Femur (tissue), 1 donor: ENCODE results near the gene SCAMP4.

Experiments
- DNase-seq: peaks from one replicate; pipeline ENCODE4 v3.0.0-alpha.2; 2017

The SCAMP4 gene

DNA sequence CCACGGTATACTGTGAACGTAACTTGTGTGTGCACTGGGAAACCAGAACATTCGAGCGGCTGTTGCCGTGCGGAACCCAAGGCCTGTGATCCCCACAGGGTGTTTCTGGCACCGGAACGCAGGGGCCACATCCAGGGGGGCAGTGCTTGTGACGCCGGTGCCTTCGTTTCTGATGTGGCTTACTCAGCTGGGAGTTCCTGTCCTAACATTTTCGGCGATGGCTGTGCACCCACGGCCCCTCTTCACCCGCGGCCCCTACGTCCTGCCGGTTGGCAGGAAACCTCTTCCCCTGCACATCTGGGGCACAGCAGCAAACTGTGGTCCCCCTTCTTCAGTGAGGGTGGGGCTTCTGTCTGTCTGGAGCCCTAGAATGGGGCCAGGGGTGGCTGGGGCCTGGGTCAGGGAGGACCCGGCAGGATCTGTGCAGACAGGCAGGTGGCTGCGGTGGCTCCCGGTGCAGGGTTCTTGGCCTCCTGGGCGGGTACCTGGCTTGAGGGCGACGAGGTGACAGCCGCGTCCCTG lies 61.9 kb downstream of the SCAMP4 start:
- DNase-seq = no peak

DNA sequence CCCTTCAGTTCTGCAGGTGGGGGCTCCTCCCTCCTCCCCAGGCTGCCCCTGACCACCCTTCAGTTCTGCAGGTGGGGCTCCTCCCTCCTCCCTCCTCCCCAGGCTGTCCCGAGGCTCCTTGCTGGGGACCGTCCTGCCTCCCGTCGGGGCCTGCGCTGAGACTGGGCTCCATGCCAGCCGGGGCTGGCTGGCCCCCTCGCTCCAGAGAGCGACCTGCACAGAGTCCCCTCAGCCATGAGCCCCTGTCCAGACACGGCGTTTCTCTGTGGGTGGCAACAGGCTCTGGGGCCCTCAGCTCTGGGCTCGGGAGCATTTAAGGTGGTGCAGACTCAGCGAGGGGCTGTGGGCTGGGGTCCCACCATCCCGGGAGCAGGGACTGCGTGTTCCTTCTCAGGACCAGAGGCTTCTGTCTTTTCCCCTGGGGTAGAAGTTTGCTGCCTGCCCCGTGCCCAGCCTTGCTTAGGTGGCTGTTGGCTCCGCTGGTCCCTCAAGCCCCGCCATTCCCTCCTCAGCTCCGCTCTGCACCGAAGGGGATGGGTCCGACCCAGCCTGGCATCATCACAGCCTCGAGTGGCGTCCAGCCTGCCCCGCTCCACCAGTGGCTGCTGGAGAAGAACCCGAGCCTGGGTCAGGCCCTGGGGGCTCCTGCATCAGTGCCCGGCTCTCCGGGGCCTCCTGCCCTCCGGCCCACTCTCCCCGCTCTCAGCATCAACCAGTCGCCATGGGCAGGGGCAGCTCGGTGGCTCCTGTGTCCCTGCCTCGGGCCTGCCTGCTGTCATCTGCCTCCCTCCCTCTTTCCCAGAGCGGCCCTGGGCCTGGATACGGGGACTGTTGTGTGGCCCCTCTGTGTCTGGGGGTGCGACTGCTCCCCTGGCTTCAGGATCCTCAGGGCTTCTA lies 63.3 kb downstream of the SCAMP4 start:
- DNase-seq = no peak

DNA sequence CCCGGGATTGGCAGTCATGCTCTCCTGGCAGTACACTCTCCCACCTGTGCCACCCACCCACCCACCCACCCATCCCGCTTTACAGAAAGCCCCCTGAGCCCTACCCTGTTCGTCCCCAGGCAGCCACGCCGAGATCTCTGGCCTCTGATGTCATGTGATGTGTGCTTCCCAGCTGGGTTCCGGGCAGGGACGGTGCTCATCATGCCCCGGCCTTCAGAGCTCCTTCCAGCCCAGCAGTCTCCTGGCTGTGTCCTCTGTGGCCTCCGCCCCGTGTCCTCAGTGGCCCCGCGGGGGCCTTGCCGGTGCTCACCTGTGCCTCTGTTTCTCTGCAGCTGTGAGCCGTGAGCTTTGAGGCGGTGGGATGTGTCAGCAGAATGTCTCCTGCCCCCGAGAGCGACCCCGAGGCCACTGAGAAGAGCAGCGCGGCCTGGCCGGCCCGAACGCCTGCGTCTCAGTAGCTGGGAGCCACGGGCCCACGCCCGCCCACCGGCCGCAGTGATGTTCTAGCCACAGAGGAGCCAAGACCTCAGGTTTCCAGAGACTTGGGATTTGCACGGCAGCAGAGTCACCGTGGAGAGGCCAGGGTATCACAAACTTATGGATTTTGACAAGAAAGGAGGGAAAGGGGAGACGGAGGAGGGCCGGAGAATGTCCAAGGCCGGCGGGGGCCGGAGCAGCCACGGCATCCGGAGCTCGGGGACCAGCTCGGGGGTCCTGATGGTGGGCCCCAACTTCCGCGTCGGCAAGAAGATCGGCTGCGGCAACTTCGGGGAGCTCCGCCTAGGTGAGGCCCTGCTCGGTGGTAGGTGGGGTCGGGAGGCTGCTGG lies 64.2 kb downstream of the SCAMP4 start:
- no peak for DNase-seq

DNA sequence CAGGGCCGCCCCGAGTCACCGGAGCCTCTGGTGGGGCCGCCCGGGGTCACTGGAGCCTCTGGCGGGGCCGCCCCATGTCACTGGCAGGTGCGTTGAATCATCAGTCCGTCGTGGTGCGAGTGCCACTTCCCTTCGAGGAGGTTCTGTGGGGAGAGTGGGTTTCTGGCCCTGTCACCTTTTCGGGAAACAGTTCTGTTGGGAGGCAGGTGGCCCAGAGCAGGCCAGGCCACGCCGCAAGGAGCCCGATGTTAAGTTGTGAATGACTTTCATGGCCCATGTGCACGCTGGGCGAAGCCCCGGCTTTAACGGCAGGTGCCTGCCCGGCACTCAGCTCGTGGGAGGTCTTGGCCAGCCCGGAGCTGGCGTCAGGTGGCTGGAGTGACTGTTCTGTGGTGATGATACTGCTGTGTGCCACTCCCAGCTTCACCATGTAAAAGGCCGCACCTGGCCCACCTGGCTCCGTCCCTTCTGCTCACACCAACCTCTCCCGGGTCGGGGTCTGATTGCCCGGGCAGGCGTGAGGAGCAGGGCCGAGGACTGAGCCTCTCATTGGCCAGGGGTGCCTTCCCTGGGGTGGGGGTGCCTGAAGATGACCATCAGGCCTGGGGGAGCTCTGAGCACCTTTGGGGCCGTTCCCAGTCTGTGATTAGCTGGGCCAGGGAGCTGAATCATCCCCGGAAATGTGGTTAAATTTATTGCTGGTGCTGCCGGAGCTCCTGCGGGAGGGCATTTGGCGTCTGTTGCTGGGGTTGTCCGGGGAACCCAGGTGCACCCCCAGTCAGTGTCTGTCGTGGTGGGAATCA lies 65.0 kb downstream of the SCAMP4 start:
- DNase-seq = no peak

DNA sequence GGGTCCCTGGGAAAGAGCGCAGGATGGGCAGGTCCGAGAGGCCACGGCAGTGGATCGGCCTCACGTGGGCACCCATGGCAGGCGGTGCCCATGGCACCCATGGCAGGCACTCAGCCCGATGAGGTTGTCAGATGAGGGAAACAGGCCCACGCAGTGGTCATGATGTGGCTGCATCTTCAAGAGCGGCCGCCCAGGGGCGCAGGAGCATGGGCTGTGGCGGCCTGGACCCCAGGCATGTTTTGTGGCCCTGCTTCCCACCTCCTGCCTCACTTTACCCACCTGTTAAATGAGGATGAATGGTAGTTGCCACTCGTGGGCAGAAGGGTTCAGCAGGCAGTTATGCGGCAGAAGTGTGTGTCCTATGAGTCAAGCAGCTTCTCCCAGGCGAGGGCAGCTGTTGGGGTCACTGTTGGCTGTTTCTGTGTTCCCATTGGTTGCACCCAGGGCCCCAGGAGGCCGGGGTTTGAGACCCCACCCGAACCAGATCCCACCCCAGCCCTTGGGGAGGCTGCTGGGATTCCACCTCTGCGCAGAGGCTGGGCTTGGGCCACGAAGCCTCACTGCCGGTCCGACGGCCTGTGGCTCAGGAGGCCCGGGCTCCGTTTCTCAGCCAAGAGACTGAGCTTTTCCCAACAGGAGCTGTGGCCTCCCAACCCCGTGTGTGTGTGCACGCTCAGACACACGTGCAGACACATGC lies 65.8 kb downstream of the SCAMP4 start:
- DNase-seq = no peak

DNA sequence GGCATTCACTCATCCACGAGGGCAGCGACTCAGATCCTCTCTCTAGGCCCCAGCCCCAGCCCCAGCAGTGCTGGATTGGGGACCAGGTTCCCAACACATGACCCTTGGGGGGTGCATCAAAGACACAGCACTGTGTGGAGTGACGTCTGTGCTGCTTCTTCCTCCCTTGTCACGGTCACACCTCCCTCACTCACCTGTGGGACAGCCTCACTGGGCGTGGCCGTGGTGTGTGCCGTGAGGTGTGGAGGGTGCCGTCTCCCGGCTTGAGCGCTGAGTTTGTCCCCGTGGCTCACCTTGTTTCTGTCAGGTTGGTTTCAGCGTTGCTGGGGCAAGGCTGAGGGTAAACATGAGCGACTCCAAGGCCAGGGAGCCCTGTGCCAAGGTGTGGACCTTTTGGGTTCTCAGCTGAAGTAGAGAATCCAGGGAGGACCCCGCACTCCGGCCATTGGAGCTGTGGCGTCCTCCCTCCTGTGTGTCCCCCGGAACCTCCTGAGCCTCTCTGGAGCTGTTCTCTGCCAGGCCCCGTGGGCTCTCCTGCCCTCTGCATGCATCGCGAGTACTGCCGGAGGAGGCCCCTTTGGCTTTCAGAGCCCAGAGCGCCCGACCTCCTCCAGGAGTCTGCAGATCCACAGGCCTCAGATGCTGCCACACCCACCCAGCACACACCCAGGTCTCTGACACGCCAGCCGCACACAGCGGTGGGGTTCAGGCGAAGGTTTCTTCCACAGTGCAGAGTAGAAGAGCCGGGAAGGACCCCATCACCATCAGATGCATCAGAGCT lies 69.4 kb downstream of the SCAMP4 start:
- no peak for DNase-seq

DNA sequence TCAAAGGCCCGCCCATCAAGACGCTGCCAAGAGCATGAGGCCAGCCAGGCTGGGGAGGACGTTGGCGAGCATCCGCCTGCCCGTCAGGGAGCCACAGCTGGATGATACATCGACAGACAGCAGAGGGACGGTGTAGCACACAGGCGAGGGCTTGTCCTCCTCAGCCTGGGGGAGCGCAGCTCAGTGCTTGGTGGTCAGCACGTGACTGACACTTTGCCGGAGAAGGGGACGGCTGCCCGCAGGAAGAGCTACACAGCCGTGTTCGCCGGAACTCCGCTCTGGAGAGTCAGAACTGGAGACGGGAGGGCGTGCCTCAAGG lies 69.9 kb downstream of the SCAMP4 start:
- no peak for DNase-seq
